ENCODE data around the gene FAM171A1.
"Not testable (repeated sequence)": the region's sequence is repeated elsewhere in the genome, so short reads cannot be mapped to it uniquely, and the experiment has no call there.

Gene FAM171A1

DNA sequence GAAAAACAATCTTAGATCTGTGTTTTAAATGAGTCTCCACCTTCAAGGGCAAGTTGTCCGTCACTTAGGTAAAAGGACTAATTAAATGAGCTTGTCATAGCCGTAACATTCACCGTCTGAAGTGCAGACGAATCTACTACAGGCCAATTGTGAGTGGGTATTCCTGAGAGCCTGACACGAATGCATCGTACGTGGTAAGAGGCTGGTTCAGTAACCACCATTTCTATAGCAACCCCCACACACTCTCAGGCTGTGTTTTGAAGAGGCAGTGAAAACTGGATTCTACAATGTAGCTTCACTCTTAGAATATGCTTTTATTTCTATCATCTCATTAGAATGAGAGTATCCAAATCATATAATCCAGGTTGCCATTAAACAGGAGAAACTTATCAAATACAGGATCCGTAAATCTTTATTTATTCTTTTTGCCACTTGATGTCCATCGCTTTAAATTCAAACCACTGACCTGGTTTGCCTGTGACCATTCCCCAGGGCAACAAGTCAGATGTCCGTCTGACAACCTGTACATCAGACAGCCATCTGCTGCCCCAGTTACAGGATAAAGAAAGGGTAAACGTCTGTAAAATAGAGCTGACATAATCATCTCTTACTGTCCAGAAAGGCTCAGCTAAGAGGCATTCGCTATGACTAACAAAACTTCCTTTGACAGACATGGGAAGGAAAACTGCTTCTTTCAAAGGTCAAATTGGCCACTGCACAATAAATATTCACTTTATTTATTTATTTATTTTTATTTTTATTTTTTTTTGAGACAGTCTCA is 132.3 kb downstream of the FAM171A1 start:
- no peak for DNase-seq

DNA sequence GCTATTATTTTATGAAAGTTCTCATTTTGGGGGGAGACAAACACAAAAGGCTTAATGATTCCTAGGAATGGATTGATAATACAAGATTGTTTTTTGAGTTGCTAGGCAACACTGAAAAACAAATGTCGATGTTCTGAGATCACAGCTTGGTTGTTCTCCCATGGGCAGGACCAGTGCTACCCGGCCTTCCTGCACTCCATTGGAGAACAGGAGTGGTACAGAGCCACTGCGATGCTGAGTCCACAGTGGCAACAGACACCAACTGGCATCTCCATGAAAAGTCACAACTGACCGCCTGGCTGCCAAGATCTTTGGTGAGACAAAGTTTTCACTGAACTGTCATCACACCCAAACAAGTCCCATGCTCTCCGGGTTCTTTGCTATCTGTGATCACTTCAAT is 133.7 kb downstream of the FAM171A1 start:
- no peak for DNase-seq

DNA sequence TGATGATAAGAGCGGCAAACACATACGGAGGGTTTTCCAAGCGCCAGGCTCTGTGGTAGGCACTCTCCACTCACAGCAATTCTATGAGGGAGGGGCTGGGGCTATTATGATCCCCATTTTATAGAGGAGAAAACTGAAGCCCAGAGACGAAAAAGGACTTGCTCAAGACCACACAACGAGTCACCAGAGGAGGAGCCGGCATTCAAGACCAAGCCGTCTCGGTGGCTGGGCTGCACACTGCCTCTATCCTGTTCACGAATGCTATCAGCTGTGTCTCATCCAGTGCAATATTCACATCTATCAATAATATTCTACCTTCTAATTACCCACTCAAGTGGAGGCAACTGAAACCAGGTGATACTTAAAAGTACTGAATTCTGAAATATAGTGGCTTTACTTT is 134.7 kb downstream of the FAM171A1 start:
- no peak for DNase-seq

DNA sequence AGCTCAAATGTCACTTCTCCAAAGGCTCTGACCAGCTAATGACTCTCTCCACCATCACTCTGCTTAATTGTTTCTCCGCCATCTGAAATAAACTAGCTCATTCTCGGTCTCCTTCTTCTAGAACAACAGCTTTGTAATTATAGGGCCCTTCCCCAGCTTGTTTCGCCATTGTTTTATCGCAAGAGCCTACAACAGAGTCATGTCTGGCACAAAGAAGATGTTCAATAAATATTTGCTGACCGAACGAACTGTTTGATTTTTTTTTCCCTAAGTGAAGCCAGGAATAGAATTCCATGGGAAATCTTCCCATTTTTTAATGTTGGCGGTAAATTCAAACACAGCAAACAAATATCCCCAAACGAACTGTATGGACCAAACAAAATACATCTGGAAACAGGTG is 138.8 kb downstream of the FAM171A1 start:
- no peak for DNase-seq

DNA sequence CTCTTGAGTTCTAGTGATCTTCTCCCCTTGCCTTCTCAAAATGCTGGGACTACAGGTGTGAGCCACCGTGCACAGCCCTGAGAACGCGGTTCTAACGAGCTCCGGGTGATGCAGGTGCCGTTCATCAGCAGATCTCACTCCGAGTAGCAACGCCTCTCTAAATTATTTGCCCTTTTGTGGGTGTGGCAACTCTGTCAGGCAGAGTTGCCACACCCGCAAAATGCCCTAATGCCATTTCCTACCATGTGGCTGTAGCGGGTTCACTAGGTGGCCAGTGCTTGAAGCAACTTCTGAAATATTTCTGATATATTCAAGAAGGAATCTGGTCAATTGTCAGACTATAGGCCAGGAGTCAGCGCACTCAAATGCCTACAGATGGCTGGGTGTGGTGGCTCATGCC is 139.7 kb downstream of the FAM171A1 start:
- DNase-seq, result no peak

DNA sequence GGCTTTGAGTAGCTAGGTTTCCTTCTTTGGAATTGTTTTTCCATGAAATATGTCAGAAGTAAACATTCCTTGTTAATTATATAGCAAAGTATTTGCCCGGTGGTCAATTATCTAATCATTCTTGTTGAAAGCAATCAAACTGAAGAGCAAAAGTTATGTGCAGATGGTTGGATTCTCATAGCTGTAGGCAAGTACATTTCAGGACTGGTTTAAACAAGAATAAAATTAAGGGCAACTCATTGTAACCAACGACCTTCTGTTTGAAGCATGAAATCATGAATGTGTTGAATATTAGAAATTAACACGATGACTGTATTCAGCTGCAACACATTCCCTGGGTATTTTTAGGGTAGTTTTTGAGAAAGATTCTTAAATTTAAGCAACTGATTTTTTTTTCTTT is 140.8 kb downstream of the FAM171A1 start:
- no peak for DNase-seq

DNA sequence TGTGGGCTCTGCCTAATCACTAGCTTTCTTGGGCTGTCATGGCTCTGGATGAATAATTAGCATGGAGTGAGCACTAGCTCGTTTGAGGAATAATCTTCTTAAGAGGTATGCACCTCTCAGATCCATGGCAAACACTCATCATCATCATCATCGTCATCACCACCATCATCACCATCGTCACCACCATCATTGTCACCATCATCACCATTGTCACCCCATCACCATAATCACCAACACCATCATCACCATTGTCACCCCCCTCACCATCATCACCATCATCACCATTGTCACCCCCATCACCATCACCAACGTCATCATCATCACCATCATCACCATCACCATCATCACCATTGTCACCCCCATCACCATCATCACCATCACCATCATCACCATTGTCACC is 141.8 kb downstream of the FAM171A1 start:
- DNase-seq, result no peak

DNA sequence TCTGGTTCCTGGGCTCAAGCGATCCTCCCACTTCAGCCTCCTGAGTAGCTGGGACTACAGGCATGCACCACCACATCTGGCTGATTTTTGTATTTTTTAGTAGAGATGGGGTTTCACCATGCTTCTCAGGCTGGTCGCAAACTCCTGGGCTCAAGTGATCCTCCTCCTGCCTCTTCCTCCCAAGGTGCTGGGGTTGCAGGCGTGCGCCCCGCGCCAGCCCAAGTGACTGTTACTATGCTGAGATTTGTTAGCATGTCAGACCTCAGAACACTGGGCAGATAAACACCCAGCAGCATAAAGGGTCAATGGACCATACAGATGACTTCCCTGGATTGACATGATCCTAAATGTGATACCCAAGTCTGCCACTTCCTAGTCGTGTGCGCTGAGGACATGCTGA is 142.7 kb downstream of the FAM171A1 start:
- no peak for DNase-seq

DNA sequence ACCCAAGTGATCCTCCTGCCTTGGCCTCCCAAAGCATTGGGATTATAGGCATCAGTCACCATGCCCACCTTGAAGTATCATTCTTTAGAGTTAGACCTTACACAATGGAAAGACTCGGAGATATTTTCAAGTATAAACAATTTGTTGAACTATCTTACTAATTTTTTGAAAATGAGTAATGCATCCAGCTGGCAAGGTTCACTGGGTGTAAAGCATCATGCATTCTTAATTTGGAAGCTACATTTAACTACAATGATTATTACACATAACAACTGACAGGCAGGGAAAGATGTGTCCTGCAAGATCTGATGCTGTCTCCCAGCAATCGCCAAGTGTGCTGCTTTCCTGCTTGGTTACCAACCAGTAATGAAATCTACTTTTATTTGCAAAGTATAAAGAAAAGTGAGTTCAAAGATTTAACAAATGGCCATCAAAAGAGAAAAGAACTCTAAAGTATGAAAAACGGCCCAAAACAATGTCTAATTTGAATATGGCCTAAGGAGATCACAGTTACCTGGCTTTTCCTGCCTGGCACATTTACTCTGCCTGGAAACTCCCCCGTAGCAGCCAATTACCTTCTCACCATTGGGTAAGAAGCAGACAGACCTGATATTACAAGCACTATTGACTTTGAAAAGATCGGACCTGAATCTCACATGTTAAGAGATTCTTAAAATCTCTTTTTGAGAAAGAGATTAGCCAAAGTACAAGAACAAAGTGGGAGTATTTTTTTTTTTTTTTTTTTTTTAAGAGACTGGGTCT is 143.3 kb downstream of the FAM171A1 start:
- DNase-seq, result no peak

DNA sequence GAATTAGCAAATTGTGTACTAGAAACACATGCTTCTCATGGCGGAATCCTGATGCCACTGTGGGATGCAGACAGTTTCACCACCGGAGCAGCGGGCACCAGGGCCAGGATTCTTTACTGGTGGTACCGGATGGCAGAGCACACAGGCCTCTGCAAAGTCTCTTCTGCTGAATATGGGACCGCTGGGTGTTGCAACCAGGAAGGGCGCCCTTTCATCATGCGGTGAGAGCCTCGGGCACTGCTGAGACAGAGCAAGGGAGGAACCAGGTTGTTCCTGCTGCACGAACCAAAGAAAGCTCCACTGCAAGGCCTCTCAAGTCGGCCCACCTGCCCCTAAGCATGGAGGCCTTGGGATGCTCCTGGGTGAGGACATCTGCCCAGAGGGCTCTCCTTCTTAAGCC is 145.6 kb downstream of the FAM171A1 start:
- DNase-seq, result no peak

DNA sequence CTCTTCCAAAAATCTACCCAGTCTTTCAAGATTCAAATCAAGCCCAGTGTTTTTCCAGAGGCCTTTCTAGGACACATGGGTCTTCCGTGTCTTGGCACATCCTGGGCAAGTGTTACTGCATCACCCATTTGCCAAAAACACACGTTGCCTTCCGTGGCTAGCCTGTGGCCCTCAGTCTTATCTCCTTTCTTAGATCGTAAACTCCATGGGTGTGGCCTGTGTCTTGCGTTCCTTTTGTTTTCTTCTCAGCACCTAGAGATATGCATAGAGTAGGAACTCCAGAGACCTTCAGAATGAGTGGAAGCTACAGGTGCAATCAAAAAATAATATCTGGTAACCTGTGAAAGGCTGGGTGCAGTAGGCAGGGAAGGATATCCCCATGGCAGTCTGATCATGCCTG is 146.1 kb downstream of the FAM171A1 start:
- no peak for DNase-seq

DNA sequence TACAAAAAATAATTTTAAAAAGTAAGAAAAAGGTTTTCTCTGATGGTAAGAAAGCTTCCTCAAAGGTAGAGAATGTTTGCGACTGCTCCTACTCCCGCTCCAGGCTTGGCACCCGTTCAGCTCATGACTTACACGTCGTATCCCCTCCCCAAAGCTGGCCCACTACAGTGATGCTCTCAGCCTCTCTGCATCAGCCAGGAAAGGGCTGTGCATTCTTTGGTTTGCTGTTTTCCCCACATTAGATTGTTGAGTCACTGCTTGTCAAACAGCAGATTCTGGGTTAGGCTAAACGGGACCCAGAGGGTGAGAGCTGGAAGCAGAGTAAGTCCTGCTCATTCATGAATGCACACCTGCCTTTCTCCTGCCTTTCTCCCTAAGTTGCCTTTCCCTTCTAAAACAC is 147.9 kb downstream of the FAM171A1 start:
- no peak for DNase-seq

DNA sequence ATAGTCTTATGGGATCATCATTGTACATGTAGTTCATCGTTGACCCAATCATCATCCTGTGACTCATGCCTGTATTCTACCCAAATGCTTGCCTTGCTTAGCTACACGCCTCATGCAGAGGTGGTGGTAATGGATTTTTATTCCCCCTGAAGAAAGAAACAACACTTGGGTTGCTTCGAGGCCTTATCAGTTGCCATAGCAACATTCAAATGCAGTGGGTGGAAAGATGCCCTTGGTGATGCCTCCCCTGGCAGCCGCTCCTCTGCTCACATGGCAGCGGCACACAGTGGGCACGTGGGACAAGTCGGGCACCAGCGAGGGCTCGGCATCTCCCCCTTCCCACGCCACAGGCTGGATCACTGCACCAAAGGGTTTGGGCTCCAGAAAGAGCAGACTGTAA is 148.6 kb downstream of the FAM171A1 start:
- DNase-seq, result no peak

DNA sequence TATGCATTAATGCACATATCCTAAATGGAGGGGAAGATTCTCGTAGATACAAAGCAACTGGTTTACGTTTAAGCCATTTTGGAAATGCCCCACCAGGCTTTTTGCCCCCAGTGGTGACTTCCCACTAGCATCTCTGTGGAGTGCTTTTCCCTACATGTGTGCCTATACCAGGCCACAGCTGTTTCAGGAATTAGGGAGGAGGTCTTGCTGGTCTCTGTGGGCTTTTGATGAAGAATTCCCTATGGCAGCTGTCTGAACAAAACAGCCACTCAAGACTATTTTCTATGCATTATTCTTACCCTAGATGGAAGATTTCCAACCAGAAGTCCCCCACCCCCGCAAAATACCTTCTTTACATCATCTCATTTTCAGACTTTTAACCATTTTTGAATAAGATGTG is 150.6 kb downstream of the FAM171A1 start:
- DNase-seq, result no peak

DNA sequence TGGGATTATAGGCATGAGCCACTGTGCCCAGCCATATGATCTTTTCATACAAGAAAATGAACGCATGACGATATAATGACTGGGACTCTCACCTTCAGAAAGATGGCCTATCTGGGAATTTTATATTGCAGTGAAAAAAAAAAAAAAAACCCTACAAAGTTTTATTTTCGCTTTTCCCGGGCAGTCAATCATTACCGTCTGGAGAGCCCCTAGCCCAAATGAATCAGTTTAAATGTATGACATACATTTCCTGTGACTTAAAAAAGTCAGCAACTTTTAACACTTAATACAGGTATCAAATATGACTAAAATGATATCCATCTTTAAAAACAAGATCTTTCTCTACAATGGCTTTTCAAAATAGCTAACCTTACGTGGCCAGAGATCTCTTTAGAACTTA is 154.4 kb downstream of the FAM171A1 start:
- no peak for DNase-seq

DNA sequence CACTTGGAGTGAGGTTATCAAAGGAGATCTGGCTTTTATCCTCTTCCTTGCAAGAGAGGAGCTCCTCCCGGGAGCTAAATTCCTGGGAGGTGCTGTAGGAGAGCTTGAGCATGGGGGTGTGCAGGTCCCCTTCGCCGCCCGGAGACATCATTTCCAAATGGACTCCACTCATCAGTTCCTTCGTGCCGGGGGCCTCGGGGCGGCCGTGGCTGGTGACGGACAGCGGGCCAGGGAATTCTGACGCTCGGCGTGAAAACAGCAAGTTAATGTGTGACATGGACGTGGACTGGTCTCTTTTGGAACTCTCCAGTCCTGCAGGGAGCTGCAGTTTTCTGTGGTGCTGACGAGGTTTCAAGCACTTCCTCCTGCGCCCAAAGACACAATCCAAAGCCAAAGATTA is 156.9 kb downstream of the FAM171A1 start:
- DNase-seq, result no peak

DNA sequence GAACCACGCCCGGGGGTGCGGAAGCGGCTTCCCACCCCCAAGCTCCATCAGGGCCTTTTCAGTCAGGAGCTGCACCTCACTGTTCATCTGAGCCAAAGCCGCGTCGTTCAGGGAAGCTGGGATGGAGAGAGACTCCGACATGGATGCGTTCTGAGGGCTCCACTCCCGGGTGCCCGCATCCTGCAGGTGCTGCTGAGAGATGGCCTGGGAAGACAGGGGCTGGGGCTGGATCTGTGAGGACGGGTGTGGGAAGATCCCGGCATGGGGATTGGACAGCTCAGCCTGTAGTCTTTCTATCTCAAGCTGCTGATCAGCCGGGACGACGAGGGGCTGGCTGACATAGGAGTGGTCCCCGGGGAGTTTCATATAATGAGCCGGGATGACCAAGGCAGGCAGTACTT is 157.6 kb downstream of the FAM171A1 start:
- DNase-seq, result no peak

DNA sequence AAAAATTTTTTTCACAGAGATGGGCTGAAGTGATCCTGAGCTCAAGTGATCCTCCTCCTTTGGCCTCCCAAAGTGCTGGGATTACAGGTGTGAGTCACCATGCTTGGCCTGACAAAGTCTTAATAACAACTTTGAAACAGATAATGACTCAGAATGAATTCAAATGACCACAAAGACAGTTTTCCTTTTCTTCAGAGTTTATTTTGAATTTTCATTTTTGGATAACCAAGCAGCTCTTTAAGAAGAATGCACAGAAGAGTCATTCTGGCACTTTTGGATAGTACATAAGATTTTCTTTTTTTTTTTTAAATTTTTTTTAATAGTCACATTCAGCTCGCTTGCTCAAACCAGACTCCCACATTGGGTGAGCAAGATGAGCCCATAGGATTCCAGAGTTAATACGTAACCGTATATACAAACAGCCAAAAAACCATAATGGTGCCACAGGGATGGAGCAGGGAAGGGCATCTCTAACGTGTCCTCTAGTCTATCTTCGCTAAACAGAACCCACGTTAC is 159.6 kb downstream of the FAM171A1 start:
- no peak for DNase-seq

DNA sequence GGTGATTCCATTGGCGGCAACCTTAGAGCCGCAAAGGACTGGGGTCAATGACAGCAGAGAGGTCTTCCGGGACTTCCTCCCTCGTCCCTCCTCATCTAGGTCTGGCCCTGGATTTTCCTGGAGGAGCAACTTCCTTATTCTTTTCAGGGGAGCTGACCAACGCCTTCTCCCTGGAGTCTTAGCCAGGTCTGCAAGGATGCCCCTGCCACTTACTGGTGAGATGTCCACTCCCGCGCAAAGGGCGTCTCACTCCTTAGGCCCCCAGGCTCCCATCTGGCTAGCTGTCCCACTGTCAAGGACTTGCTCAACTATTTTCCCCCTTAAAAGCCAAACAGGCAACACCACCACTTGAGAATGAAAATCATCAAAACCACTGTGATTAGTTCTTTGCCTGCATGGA is 160.6 kb downstream of the FAM171A1 start:
- no peak for DNase-seq

DNA sequence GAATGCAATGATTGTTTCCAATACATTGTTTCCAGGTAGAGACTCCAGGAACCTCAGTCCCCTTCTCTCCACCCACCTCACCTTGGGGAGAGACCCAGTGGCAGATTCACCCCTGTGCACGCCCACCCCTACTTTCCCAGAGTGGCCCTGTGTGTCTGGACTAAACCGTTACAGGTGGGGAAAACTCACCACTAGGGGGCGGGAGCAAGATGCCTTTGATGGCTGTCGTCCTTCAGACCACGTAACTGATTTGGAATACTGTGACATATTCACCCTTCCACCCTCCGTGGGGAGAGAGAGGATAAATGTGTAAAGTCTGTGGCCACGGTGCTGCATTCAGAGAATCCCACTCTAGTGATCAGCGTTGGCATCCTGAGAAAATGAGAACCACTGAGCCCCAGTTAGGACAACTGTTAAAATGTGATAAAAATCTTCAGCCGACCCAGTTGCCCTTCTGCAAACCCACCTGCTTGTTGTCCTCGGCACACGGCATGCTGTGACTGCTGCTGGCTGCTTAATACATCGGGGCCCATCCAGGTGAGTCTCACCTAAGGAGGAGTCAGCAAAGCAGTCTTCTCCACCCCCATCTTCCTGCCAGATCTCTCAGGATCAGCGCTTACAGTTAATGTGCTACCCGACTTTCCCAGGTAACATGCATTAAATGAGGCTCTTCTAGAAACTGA is 161.1 kb downstream of the FAM171A1 start:
- DNase-seq, result peak; percentile 58

DNA sequence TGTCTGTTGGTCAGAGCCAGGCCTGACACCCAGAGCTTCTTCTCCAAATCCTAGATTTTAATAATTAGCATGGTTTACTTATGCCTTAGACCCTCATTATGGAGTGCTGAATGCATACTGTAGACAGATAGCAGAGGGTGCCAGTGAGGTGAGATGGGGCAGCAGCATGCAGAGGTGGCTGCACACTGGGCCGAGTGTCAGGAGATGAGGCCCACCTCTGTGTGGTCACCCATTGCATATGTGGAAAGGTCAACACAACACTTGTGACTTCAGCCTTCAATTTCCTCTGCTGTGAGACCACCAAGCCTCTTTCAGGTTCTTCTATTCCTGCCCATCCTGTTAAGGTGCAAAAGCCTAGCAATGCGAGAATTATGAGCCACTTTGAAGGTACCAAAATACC is 162.9 kb downstream of the FAM171A1 start:
- DNase-seq, result peak; percentile 2

DNA sequence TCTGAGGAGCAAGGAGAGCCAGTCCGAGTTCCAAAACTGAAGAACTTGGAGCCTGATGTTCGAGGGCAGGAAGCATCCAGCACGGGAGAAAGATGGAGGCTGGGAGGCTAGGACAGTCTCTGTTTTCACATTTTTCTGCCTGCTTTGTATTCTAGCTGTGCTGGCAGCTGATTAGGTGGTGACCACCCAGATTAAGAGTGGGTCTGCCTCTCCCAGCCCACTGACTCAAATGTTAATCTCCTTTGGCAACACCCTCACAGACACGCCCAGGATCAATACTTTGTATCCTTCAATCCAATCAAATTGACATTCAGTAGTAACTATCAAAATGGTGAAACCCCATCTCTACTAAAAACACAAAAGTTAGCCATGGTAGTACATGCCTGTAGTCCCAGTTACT is 163.7 kb downstream of the FAM171A1 start:
- DNase-seq, result not testable (repeated sequence)

DNA sequence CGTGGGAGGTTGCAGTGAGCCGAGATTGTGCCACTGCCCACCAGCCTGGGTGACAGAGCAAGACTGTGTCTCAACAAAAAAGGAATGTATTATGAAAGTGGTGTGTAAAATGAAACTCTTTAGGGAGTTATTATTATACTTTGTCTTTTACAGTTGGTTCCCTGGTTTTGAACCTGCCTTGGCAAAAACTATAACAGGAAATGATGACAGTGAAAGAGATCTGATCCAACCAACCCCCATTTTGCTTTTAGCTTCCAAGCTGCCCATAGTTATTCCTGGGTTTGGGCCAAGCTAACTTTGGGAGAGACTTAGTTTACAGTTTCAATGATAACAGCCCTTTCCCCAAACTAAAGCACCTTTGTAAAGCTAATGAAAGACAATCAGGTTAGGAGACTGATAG is 168.4 kb downstream of the FAM171A1 start:
- no peak for DNase-seq

DNA sequence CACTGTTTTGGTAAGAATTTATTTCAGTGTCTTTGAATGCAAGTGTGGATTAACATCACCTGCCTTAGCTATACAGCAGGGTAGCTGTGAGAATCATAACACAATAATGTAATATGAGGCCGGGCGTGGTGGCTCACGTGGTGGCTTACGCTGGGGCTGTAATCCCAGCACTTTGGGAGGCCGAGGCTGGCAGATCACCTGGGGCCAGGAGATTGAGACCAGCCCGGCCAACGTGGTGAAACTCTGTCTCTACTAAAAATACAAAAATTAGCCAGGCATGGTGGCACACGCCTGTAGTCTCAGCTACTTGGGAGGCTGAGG is 168.8 kb downstream of the FAM171A1 start:
- DNase-seq, result not testable (repeated sequence)
